Measurements from ENCODE around the gene ZNF385B.

Gene ZNF385B

DNA sequence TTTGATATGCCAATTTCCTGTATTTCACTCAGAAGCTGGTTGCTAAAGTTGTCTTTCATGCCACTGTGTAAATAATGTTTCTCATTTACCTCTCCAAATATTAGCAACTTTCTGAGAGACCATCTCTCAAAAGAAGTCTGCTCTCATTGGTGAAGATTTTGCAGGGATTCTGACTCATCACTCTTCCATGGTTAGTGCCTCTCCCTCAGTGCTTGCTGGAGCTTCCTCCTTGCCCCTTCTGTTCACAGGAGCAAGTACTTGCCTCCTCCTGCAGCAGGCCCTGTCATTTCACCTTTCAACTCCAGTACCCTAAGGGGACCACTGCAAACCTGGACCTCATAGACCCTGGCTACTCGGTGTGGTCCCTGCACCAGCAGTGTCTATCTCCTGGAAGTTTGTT, 168.8 kb downstream of the ZNF385B start:
- Histone ChIP-seq H3K4me3 (ENCODE audit: low read depth in 1 of 2, low read length in 2 of 2) (no peak overlapping the region), H3K4me1 (ENCODE audit: insufficient read depth, low read length) (no peaks in the 10 kb centered on the region), H3K9ac (ENCODE audit: low read depth, low read length) (no peak overlapping the region), H3K36me3 (ENCODE audit: insufficient read depth, low read length) (no peaks in the 10 kb centered on the region), H4K20me1 (ENCODE audit: insufficient read depth, low read length) (no peaks in the 10 kb centered on the region), H3K27me3 (ENCODE audit: insufficient read depth, low read length, poor library complexity) (no peaks in the 10 kb centered on the region), H3K27ac (ENCODE audit: low read length) (no peak overlapping the region), H3K9me3 (ENCODE audit: insufficient read depth, low read length, severe bottlenecking) (no peaks in the 10 kb centered on the region), H2AFZ (ENCODE audit: low read depth, low read length) (no peak overlapping the region), H3K79me2 (ENCODE audit: insufficient read depth, low read length) (no peaks in the 10 kb centered on the region), H3K4me2 (ENCODE audit: insufficient read depth, low read length) (no peak overlapping the region)
- ATAC-seq (ENCODE audit: insufficient read depth, low read depth) (no peak), DNase-seq (no peak)
- TF ChIP-seq, protein P1, sequence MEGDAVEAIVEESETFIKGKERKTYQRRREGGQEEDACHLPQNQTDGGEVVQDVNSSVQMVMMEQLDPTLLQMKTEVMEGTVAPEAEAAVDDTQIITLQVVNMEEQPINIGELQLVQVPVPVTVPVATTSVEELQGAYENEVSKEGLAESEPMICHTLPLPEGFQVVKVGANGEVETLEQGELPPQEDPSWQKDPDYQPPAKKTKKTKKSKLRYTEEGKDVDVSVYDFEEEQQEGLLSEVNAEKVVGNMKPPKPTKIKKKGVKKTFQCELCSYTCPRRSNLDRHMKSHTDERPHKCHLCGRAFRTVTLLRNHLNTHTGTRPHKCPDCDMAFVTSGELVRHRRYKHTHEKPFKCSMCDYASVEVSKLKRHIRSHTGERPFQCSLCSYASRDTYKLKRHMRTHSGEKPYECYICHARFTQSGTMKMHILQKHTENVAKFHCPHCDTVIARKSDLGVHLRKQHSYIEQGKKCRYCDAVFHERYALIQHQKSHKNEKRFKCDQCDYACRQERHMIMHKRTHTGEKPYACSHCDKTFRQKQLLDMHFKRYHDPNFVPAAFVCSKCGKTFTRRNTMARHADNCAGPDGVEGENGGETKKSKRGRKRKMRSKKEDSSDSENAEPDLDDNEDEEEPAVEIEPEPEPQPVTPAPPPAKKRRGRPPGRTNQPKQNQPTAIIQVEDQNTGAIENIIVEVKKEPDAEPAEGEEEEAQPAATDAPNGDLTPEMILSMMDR (IDR thresholded peaks at IDR 0.05; ENCODE audit: borderline replicate concordance, extremely low read depth, low read length, poor library complexity, severe bottlenecking) = no peak
- no peak for TF ChIP-seq EZH2 (IDR thresholded peaks at IDR 0.05; ENCODE audit: borderline replicate concordance, low read depth, low read length, severe bottlenecking)

DNA sequence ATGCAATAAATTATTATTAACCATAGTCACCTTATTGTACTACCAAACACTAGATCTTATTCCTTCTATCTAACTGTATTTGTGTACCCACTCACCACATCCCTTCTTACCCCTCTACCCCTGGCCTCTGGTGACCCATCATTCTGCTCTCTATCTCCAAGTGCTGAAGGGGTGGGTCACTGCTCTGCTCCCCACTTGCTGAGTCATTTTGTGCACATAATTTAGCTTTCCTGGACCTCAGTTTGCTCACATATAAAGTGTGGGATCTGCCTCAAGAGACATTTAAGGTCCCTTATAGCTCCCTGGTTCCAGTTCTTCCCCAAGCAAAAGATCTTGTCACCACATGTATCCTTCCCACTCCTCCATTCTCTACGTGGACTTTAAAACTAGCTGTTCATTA, 169.4 kb downstream of the ZNF385B start:
- no peak for DNase-seq
- Histone ChIP-seq H3K9ac (ENCODE audit: low read depth, low read length) (no peak overlapping the region), H3K27ac (ENCODE audit: low read length) (no peak overlapping the region), H4K20me1 (ENCODE audit: insufficient read depth, low read length) (no peaks in the 10 kb centered on the region), H3K4me3 (ENCODE audit: low read depth in 1 of 2, low read length in 2 of 2) (no peak overlapping the region), H3K4me2 (ENCODE audit: insufficient read depth, low read length) (no peak overlapping the region), H3K9me3 (ENCODE audit: insufficient read depth, low read length, severe bottlenecking) (no peaks in the 10 kb centered on the region), H3K36me3 (ENCODE audit: insufficient read depth, low read length) (no peaks in the 10 kb centered on the region), H3K4me1 (ENCODE audit: insufficient read depth, low read length) (no peaks in the 10 kb centered on the region), H2AFZ (ENCODE audit: low read depth, low read length) (no peak overlapping the region), H3K27me3 (ENCODE audit: insufficient read depth, low read length, poor library complexity) (no peaks in the 10 kb centered on the region), H3K79me2 (ENCODE audit: insufficient read depth, low read length) (no peaks in the 10 kb centered on the region)
- no peak for ATAC-seq (ENCODE audit: insufficient read depth, low read depth)
- TF ChIP-seq, protein P1 (IDR thresholded peaks at IDR 0.05; ENCODE audit: borderline replicate concordance, extremely low read depth, low read length, poor library complexity, severe bottlenecking) = no peak
- no peak for TF ChIP-seq EZH2 (IDR thresholded peaks at IDR 0.05; ENCODE audit: borderline replicate concordance, low read depth, low read length, severe bottlenecking)

DNA sequence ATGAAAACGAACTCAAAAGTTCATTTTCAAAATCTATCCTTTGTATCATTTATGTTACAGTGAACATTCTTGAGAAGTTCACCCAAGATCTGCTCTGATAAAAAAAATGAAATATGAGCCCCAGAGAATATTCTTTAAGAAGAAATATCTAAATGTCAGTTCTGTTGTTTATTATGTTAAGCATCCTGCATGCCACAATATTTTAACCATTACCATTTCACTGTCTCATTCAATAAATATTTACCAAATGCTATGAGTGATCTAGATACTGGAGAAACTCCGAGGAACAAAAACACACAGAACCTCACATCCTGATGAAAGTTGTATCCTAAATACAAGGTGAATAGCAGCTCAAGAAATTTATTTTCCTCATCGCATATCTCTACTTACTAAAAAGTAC, 170.2 kb downstream of the ZNF385B start:
- no peaks in the 10 kb centered on the region for H4K20me1 ChIP-seq (ENCODE audit: insufficient read depth, low read length)
- DNase-seq (no peak), ATAC-seq (ENCODE audit: insufficient read depth, low read depth) (no peak)
- H3K36me3 ChIP-seq (ENCODE audit: insufficient read depth, low read length) = no peaks in the 10 kb centered on the region
- no peak overlapping the region for H3K27ac ChIP-seq (ENCODE audit: low read length)
- H3K27me3 ChIP-seq (ENCODE audit: insufficient read depth, low read length, poor library complexity) = no peaks in the 10 kb centered on the region
- no peak overlapping the region for H2AFZ ChIP-seq (ENCODE audit: low read depth, low read length)
- no peaks in the 10 kb centered on the region for H3K4me1 ChIP-seq (ENCODE audit: insufficient read depth, low read length)
- no peak overlapping the region for H3K4me2 ChIP-seq (ENCODE audit: insufficient read depth, low read length)
- H3K9me3 ChIP-seq (ENCODE audit: insufficient read depth, low read length, severe bottlenecking) = no peaks in the 10 kb centered on the region
- H3K9ac ChIP-seq (ENCODE audit: low read depth, low read length) = no peak overlapping the region
- no peaks in the 10 kb centered on the region for H3K79me2 ChIP-seq (ENCODE audit: insufficient read depth, low read length)
- H3K4me3 ChIP-seq (ENCODE audit: low read depth in 1 of 2, low read length in 2 of 2) = no peak overlapping the region
- no peak for TF ChIP-seq EZH2 (IDR thresholded peaks at IDR 0.05; ENCODE audit: borderline replicate concordance, low read depth, low read length, severe bottlenecking)
- TF ChIP-seq, protein P1 (IDR thresholded peaks at IDR 0.05; ENCODE audit: borderline replicate concordance, extremely low read depth, low read length, poor library complexity, severe bottlenecking) = no peak

All from DND-41 (cell line).